Stimulated activated CD4-positive, alpha-beta T cell treated with anti-CD3 and anti-CD28 coated beads, Interleukin-2, amount 100 ng/mL, for 48 hours (primary cell): ENCODE measurements around the gene BPIFA2.
"Not testable (repeated sequence)": the region's sequence is repeated elsewhere in the genome, so short reads cannot be mapped to it uniquely, and the experiment has no call there.

Experiments
- DNase-seq, 2 donors: peaks; one replicate each; pipeline ENCODE4 v3.0.0-alpha.2; 2020

Gene BPIFA2

GRCh38 chr20:33167859-33168258 is at the start of gene BPIFA2:
TSS of gene BPIFA2 (plus strand) at chr20:33168159. CDS start at chr20:33169146, 987 bp downstream.
- no peak for DNase-seq

- no peak for DNase-seq
Measured at GRCh38 chr20:33119725-33120720, 47.9 kb upstream of the BPIFA2 start.

- no peak for DNase-seq
Measured at GRCh38 chr20:33120934-33121333, 47.0 kb upstream of the BPIFA2 start.

- DNase-seq = not testable (repeated sequence)
Measured at GRCh38 chr20:33122297-33122696, 45.7 kb upstream of the BPIFA2 start.

- DNase-seq = no peak
Measured at GRCh38 chr20:33124261-33124660, 43.7 kb upstream of the BPIFA2 start.

- DNase-seq = no peak
Measured at GRCh38 chr20:33124994-33125393, 43.0 kb upstream of the BPIFA2 start.

GRCh38 chr20:33125983-33126382 is 42.0 kb upstream of the BPIFA2 start:
- no peak for DNase-seq

GRCh38 chr20:33127422-33128097 is 40.4 kb upstream of the BPIFA2 start:
- no peak for DNase-seq

- no peak for DNase-seq
Measured at GRCh38 chr20:33130568-33131061, 37.3 kb upstream of the BPIFA2 start.

- no peak for DNase-seq
Measured at GRCh38 chr20:33131949-33132473, 35.9 kb upstream of the BPIFA2 start.

GRCh38 chr20:33132513-33133372 is 35.2 kb upstream of the BPIFA2 start:
- no peak for DNase-seq

- DNase-seq = no peak
Measured at GRCh38 chr20:33133373-33133941, 34.5 kb upstream of the BPIFA2 start.

- no peak for DNase-seq
Measured at GRCh38 chr20:33137195-33137594, 30.8 kb upstream of the BPIFA2 start.

- no peak for DNase-seq
Measured at GRCh38 chr20:33139467-33139866, 28.5 kb upstream of the BPIFA2 start.

GRCh38 chr20:33145521-33145920 is 22.4 kb upstream of the BPIFA2 start:
- DNase-seq = no peak

GRCh38 chr20:33147299-33147698 is 20.7 kb upstream of the BPIFA2 start:
- DNase-seq = no peak

GRCh38 chr20:33148040-33148439 is 19.9 kb upstream of the BPIFA2 start:
- no peak for DNase-seq

- no peak for DNase-seq
Measured at GRCh38 chr20:33154252-33154651, 13.7 kb upstream of the BPIFA2 start.

- DNase-seq = no peak
Measured at GRCh38 chr20:33158637-33159385, 9.1 kb upstream of the BPIFA2 start.

- DNase-seq = no peak
Measured at GRCh38 chr20:33159713-33160112, 8.2 kb upstream of the BPIFA2 start.

- no peak for DNase-seq
Measured at GRCh38 chr20:33160681-33161080, 7.3 kb upstream of the BPIFA2 start.
